Endothelial cell of hepatic sinusoid (primary cell): ENCODE data around the gene SIL1.
"Not testable (repeated sequence)": the region's sequence is repeated elsewhere in the genome, so short reads cannot be mapped to it uniquely, and the experiment has no call there.

Experiments
- in situ Hi-C: cut with HindIII; loops from 2 replicates; pipeline ENCODE4 v1.10.0; 2017; ENCODE audit warnings: low sequenced_read_pairs

SIL1 gene

DNA sequence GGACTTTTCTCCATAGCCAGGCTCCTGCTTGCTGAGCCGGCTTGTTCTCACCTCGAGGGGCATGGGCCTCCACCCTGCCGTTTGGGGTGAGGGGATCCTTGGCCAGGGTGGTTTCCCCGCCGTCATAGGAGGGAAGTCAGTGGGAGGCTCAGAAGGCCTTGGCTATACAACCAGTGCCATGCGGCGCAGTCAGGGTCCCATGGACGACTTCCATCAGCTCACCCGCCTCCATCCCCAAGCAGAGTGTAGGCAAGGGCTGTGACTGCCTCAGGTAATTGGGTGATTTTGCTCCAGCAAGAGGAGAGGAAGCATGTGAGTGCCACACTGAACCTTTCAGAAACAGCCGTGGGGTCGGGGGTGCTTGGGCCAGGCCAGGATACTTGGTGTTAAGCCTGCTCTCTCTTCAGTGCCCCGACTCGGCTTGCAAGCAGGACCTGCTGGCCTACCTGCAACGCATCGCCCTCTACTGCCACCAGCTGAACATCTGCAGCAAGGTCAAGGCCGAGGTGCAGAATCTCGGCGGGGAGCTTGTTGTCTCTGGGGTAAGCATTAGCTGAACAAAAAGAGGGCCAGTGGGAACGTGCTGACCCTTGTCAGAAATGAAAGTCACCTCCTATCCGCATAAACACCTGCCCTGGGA is 265.9 kb downstream of the SIL1 start:
- in situ Hi-C loops: loop anchor here (5.0 kb wide), 1 partner anchor 50 kb away; no protein-coding TSS in a partner anchor

DNA sequence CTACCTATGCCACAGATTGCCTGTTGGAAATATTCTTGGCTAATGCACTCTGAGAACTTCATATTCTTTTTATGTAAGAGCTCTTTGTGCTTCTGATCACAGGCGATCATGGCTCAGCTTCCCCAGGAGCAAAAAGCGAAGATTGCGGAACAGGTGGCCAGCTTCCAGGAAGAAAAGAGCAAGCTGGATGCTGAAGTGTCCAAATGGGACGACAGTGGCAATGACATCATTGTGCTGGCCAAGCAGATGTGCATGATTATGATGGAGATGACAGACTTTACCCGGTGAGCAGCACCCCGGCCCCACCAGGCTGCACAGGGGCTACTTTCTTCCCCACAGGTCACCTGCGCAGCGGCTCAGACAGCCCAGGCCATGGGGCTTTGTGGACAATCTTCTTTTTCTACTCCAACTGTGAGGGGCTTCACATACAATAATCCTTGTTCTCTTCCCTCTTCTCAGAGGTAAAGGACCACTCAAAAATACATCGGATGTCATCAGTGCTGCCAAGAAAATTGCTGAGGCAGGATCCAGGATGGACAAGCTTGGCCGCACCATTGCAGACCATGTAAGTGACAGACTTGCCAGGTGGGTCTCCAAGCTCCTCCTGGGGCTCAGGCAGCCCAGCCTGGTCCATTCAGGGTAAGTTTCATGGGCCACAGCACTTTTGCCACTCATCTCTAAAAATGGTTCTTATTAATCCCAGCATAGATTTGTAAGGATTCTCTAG is 267.6 kb downstream of the SIL1 start:
- in situ Hi-C loops: loop anchor here (5.0 kb wide), 1 partner anchor 48 kb away; no protein-coding TSS in a partner anchor

DNA sequence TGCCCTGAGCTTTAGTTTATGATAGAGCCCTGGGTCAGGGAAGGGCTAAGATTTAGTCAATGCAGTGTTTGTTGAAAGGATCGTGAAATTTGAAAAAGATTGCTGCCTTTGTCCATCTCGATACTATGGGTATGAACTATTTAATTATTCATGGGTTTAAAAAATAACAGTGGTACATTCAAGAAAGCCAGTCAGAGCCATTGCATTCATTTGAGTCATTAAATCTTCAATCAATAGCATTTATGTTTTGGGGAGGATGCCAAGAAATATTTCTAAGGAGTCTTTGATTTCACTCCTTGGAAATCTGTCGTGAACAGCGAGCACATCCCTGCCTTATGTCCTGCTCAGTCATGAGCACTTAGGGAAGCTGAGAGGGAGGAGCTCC is 268.6 kb downstream of the SIL1 start:
- in situ Hi-C loops: no loop called here

DNA sequence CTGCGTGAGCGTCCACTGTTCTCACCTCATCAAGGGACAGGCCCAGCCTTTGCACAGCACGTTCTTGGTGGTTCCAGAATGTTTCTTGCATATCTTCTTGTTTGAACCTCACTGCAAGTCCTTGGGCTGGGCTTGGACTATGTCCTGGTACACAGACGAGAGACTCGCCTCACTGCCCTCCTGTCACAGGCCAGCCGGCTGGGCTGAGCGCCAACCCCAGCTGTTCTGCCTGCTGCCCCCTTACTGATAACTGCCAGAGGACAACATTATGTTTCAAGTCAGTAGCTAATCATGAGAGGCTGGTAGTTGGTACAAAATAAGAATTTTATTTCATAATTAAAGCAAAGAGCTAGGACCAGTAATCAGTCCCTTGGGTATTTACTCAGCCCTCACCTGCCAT is 270.2 kb downstream of the SIL1 start:
- in situ Hi-C loops: no loop called here

DNA sequence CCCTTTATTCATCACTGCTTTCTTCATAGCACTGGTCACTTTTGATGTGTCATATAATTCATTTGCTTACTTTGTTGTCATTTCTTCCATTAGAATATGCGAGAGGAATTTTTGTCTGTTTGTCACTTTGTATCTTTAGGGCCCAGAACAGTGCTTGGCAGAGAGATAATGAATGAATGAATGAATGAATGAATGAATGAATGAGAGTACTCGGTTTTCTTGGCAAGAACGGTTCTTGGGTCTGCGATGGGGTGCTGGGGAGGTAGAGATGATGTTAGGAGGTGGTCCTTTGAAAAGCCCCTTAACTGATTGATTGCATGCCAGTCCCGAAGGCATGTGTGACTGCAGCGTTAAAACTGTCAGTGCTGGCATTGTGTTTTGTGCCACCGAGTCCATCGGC is 270.6 kb downstream of the SIL1 start:
- in situ Hi-C loops: no loop called here

DNA sequence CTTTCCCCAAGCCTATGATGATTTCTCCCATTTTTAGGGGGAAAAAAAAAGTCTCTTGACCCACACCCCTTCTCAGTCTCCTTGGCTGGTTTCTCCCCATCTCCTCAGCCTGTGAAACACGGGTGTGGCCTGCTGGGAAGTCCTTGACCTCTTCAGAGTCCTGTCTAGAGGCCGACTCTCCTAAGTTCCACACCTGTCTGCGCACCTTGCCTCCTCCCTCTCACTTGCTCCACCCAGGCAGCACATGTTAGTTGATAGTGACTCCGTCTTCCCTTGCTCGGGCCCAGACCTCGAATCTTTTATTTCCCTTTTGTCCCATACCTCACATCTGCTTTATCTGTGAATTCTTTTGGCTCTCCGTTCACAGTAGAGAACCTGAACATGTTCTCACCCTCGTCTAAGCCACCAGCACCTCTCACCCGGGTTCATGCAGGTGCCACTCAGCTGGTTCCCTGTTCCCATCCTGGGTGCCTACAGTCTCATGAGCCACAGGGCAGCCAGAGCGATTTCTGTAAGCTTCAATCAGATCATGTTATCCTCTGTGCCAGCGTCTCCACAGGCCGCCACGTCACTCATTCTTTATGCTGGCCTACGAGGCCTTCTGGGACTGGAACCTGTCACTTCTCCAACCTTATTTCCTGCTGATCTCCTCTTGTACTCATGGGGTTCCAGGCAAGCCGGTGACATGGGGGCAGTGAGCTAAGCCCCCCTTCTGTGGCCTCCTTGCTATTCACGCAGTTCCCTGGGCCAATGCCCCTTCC is 271.3 kb downstream of the SIL1 start:
- in situ Hi-C loops: no loop called here

DNA sequence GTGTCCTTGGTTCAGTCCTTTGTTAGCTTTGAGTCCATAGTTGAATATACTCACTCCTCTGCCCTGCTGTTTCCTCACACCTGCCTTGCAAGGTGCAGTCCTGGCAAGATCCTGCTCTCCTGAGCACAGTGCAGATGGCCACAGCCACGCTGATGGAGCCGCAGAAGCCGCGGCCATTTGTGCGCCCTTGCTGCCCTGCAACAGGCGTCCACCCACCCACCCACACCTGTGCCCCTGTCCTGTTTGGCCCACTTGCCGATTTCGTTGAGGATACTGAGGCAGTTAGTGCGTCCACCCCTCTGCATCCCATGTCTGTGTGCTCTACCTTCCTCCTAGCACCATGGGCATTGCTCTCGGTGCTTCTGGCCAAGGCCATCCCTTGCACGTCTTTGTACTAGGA is 271.9 kb downstream of the SIL1 start:
- in situ Hi-C loops: no loop called here

DNA sequence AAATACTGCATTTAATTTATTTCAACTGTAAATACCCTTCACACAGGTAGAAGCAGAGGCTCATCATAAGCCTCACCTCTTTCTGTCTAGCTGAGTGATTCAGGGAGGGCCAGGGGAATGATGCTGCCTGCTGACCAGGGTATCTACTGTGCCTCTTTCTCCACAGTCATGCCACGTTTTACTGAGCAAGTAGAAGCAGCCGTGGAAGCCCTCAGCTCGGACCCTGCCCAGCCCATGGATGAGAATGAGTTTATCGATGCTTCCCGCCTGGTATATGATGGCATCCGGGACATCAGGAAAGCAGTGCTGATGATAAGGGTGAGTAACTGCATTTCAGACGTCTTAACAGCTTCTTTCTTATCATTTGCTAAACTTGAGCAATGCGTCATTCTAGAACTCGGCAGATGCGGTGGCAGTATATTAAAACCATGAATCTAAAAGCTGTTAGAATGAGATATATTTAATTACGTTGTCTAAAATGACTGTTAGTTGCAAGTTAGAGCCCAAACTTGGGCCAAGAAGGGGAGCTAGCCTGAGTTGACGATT is 273.0 kb downstream of the SIL1 start:
- in situ Hi-C loops: no loop called here

DNA sequence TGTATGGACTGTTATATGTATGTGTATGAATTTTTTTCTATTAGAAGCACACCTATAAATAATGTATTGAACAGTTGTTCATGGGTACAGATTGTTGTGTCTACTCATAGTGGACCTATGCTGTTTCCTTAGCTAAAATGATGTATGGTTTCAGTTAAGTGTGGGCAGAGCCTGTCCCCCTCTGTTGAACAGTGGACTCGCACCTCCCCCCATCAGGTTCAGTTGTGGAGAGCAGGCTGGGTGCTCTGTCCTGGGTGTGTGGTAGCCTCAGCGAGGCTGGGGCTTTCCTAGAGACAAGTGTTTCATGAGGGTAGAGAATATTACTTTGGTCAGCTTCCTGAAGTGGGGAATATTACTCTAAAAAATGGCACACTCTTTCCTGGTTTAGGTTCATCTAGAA is 275.7 kb downstream of the SIL1 start:
- in situ Hi-C loops: no loop called here

DNA sequence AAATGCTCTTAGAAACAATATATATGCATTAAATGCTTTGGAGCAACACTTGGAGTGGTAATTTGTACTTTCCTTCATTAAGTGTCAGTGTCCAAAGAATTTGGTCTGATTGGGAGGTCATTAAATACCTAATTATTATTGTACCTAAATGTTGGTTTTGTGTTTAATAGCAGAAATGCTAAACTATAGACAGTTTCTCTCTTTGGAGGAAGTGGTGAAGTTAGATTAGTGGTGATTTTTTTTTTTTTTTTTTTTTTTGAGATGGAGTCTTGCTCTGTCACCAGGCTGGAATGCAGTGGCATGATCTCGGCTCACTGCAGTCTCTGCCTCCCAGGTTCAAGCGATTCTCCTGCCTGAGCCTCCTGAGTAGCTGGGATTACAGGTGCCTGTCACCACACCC is 276.8 kb downstream of the SIL1 start:
- in situ Hi-C loops: not testable (repeated sequence)

DNA sequence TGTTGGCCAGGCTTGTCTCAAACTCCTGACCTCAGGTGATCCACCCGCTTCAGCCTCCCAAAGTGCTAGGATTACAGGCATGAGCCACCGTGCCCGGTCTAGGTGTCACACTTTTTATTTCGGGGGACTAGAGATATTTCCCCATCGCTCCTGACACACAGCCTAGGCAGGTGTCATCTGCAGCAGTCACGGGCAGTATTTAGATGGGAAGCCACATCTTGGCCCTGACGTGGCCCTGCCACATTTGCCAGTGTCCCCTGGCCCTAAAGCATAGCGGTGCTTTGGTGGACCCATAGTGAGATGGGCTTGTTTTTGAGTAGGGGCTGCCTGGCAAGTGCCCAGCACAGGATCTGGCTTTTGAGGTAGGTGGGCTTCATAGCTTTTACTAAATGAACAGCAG is 278.0 kb downstream of the SIL1 start:
- in situ Hi-C loops: no loop called here

DNA sequence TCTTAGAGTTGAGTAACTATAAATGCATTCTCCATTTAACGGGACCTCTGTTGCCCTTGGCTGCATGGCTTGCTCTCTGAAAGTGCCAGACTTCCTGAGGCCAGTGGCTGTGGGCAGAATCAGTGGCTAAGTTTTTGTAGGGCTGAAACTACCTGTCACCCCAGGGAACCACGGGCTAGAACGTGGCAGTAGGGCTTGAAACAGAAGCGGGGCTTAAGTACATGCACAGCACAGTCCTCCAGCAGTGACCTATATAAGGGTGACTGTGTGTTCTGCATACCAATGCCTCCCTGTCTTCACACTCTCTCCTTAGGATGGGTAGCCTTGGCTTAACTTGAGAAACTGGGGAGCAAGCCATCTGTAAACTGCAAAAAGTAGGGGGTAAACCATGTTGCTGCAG is 279.5 kb downstream of the SIL1 start:
- in situ Hi-C loops: no loop called here

DNA sequence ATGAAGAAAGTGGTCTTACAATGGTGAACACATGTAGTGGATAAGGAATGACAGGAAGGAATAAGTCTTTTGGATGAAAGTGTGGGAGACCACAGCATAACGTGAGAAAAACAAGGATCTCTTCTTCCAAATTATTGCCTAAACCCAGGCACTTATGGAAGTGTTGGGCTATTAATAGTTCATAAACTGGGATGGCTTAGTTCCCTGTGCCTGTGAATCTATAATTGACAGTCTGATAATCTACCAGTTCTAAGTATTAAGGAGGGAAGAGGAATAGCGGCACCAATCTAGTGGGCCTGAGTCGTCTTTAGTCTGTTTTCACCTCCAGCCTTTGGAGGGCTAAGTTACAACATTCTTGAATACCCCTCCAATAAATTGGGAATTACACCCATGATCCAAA is 283.8 kb downstream of the SIL1 start:
- in situ Hi-C loops: no loop called here

DNA sequence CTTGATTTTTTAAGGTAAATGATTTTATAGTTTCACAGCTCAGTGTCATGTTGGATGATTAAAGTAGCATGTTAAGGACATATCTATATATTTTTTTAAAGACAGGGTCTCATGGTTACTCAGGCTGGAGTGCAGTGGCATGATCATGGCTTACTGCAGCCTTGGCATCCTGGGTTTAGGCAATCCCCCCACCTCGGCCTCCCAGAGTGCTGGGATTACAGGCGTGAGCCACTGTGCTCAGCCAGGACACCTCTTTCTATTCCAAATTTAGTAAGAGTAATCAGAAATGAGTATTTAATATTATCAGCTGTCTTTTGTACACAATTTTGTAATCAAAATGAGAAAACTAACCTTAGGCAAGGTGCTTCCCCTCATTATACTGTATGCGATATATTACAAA is 284.4 kb downstream of the SIL1 start:
- in situ Hi-C loops: no loop called here

DNA sequence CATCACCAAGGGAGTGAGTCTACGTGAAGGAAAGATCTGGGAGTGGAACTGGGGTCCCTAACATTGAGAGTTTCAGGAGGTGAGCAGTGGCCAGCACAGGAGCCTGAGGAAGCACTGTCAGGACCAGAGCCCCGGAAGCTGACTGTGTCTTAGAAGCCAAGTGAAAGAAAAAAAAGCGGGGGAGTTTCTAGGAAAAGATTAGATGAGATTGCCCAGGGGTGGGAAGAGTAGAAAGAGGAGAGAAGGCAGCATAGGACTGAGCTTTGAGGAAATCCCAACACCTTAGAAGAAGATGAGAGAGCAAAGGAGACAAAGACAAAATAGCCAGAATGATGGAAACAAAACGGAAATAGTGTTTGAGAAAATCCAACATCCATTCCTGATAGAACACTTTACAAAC is 286.1 kb downstream of the SIL1 start:
- in situ Hi-C loops: no loop called here

DNA sequence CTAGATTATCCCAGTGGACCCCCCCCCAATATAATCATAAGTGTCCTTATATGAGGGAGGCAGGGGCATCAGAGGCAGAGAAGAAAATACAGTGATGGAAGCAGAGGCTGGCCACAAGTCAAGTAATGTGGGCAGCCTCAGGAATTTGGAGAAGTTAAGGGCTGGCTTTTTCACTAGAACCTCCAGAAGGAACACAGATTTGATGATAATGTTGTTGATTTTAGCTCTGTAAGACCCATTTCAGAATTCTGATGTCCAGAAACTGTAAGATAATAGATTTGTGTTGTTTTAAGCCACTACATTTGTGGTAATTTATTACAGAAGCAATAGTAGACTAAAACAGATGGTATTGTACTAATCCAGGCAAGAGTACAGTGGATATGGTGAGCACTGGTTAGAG is 286.7 kb downstream of the SIL1 start:
- in situ Hi-C loops: no loop called here

DNA sequence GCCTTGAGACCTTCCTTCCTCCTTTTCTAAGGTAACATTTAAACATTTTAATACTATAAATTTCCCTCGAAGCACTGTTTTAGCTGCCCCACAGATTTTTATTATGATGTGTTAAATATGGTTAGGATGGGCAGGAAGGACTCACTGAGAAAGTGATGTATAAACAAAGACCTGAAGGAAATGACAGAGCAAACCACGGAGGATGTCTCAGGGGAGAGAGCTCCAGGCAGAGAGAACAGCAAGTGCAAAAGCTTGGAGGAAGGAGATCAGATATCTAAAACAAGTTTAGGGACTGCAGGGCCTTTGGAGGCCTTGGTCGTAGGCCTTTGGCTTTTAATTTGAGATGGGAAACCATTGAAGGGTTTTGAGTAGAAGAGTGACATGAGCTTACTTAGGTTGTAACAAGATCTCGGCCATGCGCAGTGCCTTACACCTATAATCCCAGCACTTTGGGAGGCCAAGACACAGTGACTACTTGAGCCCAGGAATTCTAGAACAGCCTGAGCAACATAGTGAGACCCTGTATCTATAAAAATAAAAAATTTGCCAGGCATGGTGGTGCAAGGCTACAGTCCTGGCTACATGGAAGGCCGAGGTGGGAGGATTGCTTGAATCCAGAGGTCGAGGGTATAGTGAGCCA is 287.5 kb downstream of the SIL1 start:
- in situ Hi-C loops: no loop called here

DNA sequence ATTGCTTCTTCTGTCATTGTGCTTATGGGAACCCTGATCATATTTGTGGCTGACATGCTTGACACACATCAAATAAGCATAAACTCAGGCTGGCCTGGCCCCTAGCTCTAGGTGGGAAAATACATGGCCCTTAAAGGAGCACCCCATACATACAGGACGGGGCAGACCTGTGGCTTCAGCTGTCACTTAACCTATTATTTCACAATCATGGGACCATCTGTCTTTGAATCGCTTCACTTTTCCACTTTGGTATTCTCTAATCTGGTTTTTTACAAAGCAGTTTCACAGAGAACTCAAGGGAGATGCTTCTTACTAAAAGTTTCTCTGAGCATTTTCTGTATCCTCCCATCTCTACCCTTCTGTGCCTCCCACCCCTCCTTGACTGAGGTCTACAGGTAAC is 288.4 kb downstream of the SIL1 start:
- in situ Hi-C loops: no loop called here

DNA sequence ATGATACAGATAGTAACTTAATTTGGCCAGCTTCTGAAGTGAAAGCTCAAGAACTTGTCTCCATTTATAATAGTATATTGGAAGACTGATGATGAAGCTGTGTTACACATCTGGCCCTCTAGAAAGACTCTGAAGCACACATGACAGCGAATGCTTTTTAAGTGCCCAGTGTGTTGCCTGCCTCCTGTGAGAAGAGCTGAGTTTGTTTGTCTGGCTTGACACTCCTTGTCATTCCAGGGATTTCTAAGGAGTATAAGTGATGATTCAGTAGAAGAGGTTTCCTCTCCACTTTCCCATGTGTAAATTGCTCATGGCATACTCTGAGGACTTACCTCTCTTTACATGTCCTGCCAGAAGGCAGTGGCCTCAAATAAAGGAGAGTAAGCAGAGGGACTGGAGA is 292.6 kb downstream of the SIL1 start:
- in situ Hi-C loops: no loop called here

DNA sequence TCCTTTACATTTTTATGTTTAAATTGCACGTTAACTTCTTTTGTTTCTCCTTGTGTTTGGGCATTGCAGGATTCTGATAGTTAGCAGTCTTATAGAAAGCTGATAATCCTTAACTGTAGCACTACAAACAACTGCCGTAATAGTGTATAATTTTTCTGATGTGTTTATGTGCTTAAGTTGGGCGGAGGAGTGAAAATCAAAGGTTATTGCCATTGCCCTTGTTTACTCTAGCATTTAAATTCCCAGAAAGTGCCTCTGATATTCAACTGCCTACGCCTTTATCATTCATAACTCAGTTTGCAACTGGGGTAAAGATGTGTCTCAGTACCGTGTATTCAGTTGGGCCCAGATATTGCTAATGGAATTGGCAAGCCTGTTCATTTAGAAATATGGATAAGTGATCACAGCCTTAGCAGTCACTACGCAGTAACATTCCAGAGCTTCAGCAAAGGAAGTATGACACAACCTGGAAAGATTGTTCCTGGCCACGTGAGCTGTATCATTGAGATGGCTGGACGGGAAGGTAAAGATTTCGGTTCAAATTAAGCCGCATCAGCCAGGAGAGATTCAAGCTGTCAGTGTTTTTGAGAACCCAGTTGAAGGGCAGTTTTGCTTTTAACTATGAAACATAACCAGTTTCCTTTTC is 294.9 kb downstream of the SIL1 start:
- in situ Hi-C loops: no loop called here

DNA sequence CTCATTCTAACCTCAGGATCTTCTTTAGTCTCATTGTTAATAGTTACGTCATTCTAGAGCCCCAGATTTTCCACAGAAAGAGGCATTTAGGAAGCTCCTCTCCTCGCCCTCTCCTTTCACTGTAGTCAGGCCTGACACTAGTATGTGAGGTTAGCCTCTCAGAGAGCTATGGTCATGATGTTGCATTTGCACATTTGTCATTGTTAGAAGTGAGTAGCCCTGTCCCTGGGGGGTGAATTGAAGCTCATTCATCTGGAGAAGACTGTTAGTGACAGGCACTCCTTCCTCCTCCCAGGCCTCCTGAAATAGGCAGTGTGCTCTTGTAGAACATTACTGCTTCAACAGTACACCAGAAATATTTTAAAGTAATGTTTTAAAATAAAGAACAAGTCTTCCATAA is 296.5 kb downstream of the SIL1 start:
- in situ Hi-C loops: no loop called here
